SK-N-SH (cell line): ENCODE results near the gene PLB1. TPM values are rescaled to one million over a fixed set of nuclear protein-coding genes. Genes with fewer than 3 reads are reported as not detected.

Experiments
- CTCF ChIA-PET: fragments of 300-600, 350-600 bp; formaldehyde crosslinking; extraction: SDS; loops from one replicate; lab custom pipeline; 2021; lab: Yijun Ruan, JAX
- POLR2A ChIA-PET: fragments of 350-600 bp; sonication (Branson Sonifier 250); formaldehyde crosslinking; extraction: SDS; loops from one replicate; lab custom pipeline; 2020; ENCODE audit warnings: antibody characterized with exemption, inconsistent platforms; lab: Yijun Ruan, JAX
- DNase-seq: peaks from one replicate; pipeline ENCODE4 v3.0.0; 2012
- H2AFZ ChIP-seq: fragments of 200-600 bp; sonication (generic); 2 replicates; pipeline ENCODE4 v1.8.1; 2016; ENCODE audit warnings: antibody characterized with exemption, mild to moderate bottlenecking, low read depth
- H3F3A ChIP-seq: fragments of 200-600 bp; sonication (generic); replicated peaks from 2 replicates; pipeline ENCODE3; 2016; ENCODE audit warnings: antibody characterized with exemption, mild to moderate bottlenecking; ENCODE audit not compliant: insufficient read depth
- H3K27ac ChIP-seq, 2 experiments: fragments of 200-500 bp in 1 of 2; fragments of 200-600 bp in 1 of 2; sonication (Bioruptor generic) in 1 of 2; sonication (generic), shearing (Covaris generic) in 1 of 2; 2 replicates each; pipeline versions ENCODE4 v1.5.1 to v1.6.1; 2014 to 2016; ENCODE audit warnings: low read depth in 2 of 2, inconsistent platforms in 1 of 2, low read length in 1 of 2, mild to moderate bottlenecking in 1 of 2, mixed read lengths in 1 of 2
- H3K27me3 ChIP-seq: fragments of 200-600 bp; sonication (generic), shearing (Covaris generic); 2 replicates; pipeline ENCODE4 v1.6.1; 2016; ENCODE audit warnings: mixed run types; ENCODE audit not compliant: insufficient read depth
- H3K36me3 ChIP-seq, 2 experiments: fragments of 200-500 bp in 1 of 2; fragments of 200-600 bp in 1 of 2; sonication (Bioruptor generic) in 1 of 2; sonication (generic) in 1 of 2; replicated peaks in 1 of 2; 2 replicates each; pipeline versions ENCODE3 to v1.5.1; 2014 to 2016; ENCODE audit warnings: low read length in 1 of 2, mild to moderate bottlenecking in 1 of 2; ENCODE audit not compliant: insufficient read depth in 2 of 2, control insufficient read depth in 1 of 2
- H3K4me1 ChIP-seq, 2 experiments: fragments of 200-500 bp in 1 of 2; fragments of 200-600 bp in 1 of 2; sonication (Bioruptor generic) in 1 of 2; sonication (generic), shearing (Covaris generic) in 1 of 2; 2 replicates each; pipeline versions ENCODE4 v1.5.1 to v1.6.1; 2014 to 2016; ENCODE audit warnings: low read depth in 1 of 2, low read length in 1 of 2, mixed run types in 1 of 2; ENCODE audit not compliant: insufficient read depth in 2 of 2, control insufficient read depth in 1 of 2
- H3K4me2 ChIP-seq: fragments of 200-600 bp; sonication (generic), shearing (Covaris generic); 2 replicates; pipeline ENCODE4 v1.6.1; 2017; ENCODE audit warnings: mixed run types
- H3K4me3 ChIP-seq, 2 experiments: fragments of 200-500 bp in 1 of 2; fragments of 200-600 bp in 1 of 2; sonication (Bioruptor generic) in 1 of 2; sonication (generic), shearing (Covaris generic) in 1 of 2; 2 replicates each; pipeline versions ENCODE4 v1.5.1 to v1.8.1; 2014 to 2016; ENCODE audit warnings: low read depth in 2 of 2, inconsistent platforms in 1 of 2, low read length in 1 of 2, mild to moderate bottlenecking in 1 of 2, mixed read lengths in 1 of 2, moderate library complexity in 1 of 2
- H3K79me2 ChIP-seq: fragments of 200-600 bp; sonication (generic); 2 replicates; pipeline ENCODE4 v1.8.1; 2017; ENCODE audit warnings: mild to moderate bottlenecking; ENCODE audit not compliant: insufficient read depth
- H3K9ac ChIP-seq: fragments of 200-600 bp; sonication (generic); 2 replicates; pipeline ENCODE4 v1.6.1; 2017; ENCODE audit warnings: mixed run types
- H3K9me2 ChIP-seq: fragments of 200-600 bp; sonication (generic); 2 replicates; pipeline ENCODE4 v1.6.1; 2017; ENCODE audit warnings: mixed run types
- H3K9me3 ChIP-seq: fragments of 200-600 bp; sonication (generic); 2 replicates; pipeline ENCODE4 v1.6.1; 2017; ENCODE audit warnings: mixed run types, mild to moderate bottlenecking, moderate library complexity
- H4K20me1 ChIP-seq: fragments of 200-600 bp; sonication (generic); 2 replicates; pipeline ENCODE4 v1.6.1; 2017; ENCODE audit warnings: mild to moderate bottlenecking, mixed run types; ENCODE audit not compliant: insufficient read depth
- CHD2 ChIP-seq: fragments of 150-350 bp; IDR thresholded peaks from 2 replicates; pipeline ENCODE4 v1.6.1; 2018; ENCODE audit warnings: low read length; ENCODE audit not compliant: partially characterized antibody
- EP300 ChIP-seq, 2 experiments: IDR thresholded peaks; 2 replicates each; pipeline versions ENCODE4 v1.4.0 to v1.6.1; 2012; ENCODE audit warnings: borderline replicate concordance in 1 of 2, low read depth in 1 of 2, low read length in 1 of 2
- FOXM1 ChIP-seq: IDR thresholded peaks from 2 replicates; pipeline ENCODE4 v1.4.0; 2012; ENCODE audit warnings: low read depth, mild to moderate bottlenecking
- JUND ChIP-seq: IDR thresholded peaks from 2 replicates; pipeline ENCODE4 v1.4.0; 2012
- MXI1 ChIP-seq: IDR thresholded peaks from 2 replicates; pipeline ENCODE4 v1.6.1; 2012; ENCODE audit warnings: mild to moderate bottlenecking, low read depth, low read length, improper control_type of control experiment
- RAD21 ChIP-seq: IDR thresholded peaks from 2 replicates; pipeline ENCODE4 v1.6.1; 2012; ENCODE audit warnings: mild to moderate bottlenecking, low read length
- RCOR1 ChIP-seq: fragments of 150-350 bp; IDR thresholded peaks from 2 replicates; pipeline ENCODE4 v1.6.1; 2017; ENCODE audit warnings: antibody characterized with exemption, low read length
- RFX5 ChIP-seq: IDR thresholded peaks from 2 replicates; pipeline ENCODE4 v1.6.1; 2012; ENCODE audit warnings: mild to moderate bottlenecking, improper control_type of control experiment, low read length
- RXRA ChIP-seq: IDR thresholded peaks from 2 replicates; pipeline ENCODE4 v1.4.0; 2012; ENCODE audit warnings: low read depth, mild to moderate bottlenecking, borderline replicate concordance
- TEAD4 ChIP-seq: IDR thresholded peaks from 2 replicates; pipeline ENCODE4 v1.4.0; 2012; ENCODE audit warnings: mild to moderate bottlenecking, borderline replicate concordance; ENCODE audit not compliant: insufficient read depth
- WGBS: methylation state at CpG from one replicate; pipeline ENCODE4 v1.1.6; 2017; ENCODE audit warnings: low lambda C conversion rate; 5-methylcytosine and 5-hydroxymethylcytosine counted together
- polyA plus RNA-seq, 3 experiments: library from polyadenylated mRNA; depleted of rRNA; stranded (reverse); fragments of >200 nt; gene quantifications; 2 replicates each; pipeline ENCODE4 v1.2.3, GENCODE V29; 2012
- TF ChIP-seq, protein P1 (sequence below): fragments of 150-350 bp; IDR thresholded peaks from 2 replicates; pipeline ENCODE4 v1.6.1; 2017; ENCODE audit warnings: antibody characterized with exemption, low read length, low read depth, borderline replicate concordance
- TF ChIP-seq, protein P2 (sequence below): fragments of 200-600 bp; sonication (generic); IDR thresholded peaks from 2 replicates; pipeline ENCODE4 v1.6.1; 2017; ENCODE audit warnings: antibody characterized with exemption, mild to moderate bottlenecking, moderate library complexity
- TF ChIP-seq, protein P3 (sequence below): IDR thresholded peaks from 2 replicates; pipeline ENCODE4 v1.4.0; 2012; ENCODE audit warnings: low read depth, borderline replicate concordance
- TF ChIP-seq, protein P4 (sequence below): IDR thresholded peaks from 2 replicates; pipeline ENCODE4 v1.4.0; 2012; ENCODE audit warnings: low read depth

The PLB1 gene
- polyA plus RNA-seq, 1 of the 3 experiments (the other 2 are of a cell fraction): 0.10 TPM

DNA sequence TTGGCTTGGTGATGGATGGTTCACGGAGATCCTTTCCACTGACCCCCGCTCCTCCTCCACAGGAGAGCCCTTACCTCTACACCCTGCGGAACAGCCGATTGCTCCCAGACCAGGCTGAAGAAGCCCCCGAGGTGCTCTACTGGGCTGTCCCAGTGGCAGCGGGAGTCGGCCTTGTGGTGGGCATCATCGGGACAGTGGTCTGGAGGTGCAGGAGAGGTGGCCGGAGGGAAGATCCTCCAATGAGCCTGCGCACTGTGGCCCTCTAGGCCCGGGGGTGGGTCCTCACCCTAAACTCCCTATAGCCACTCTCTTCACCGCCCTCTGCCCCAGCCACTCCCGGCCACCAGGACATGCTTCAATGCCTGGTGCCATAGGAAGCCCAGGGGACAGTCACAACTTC lies 146.9 kb downstream of the PLB1 start:
- peaks cover 4 to 5% of the 10 kb centered on the region in 2 experiments; a peak in 2 of 4 replicates for H3K4me1 ChIP-seq
- TF ChIP-seq RCOR1 (no peak), CHD2 (no peak), RAD21 (no peak), TEAD4 (no peak), RXRA (no peak), RFX5 (no peak)
- TF ChIP-seq, protein P1, sequence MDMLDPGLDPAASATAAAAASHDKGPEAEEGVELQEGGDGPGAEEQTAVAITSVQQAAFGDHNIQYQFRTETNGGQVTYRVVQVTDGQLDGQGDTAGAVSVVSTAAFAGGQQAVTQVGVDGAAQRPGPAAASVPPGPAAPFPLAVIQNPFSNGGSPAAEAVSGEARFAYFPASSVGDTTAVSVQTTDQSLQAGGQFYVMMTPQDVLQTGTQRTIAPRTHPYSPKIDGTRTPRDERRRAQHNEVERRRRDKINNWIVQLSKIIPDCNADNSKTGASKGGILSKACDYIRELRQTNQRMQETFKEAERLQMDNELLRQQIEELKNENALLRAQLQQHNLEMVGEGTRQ: no peak
- TF ChIP-seq, protein P2, sequence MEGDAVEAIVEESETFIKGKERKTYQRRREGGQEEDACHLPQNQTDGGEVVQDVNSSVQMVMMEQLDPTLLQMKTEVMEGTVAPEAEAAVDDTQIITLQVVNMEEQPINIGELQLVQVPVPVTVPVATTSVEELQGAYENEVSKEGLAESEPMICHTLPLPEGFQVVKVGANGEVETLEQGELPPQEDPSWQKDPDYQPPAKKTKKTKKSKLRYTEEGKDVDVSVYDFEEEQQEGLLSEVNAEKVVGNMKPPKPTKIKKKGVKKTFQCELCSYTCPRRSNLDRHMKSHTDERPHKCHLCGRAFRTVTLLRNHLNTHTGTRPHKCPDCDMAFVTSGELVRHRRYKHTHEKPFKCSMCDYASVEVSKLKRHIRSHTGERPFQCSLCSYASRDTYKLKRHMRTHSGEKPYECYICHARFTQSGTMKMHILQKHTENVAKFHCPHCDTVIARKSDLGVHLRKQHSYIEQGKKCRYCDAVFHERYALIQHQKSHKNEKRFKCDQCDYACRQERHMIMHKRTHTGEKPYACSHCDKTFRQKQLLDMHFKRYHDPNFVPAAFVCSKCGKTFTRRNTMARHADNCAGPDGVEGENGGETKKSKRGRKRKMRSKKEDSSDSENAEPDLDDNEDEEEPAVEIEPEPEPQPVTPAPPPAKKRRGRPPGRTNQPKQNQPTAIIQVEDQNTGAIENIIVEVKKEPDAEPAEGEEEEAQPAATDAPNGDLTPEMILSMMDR: no peak
- TF ChIP-seq, protein P3, sequence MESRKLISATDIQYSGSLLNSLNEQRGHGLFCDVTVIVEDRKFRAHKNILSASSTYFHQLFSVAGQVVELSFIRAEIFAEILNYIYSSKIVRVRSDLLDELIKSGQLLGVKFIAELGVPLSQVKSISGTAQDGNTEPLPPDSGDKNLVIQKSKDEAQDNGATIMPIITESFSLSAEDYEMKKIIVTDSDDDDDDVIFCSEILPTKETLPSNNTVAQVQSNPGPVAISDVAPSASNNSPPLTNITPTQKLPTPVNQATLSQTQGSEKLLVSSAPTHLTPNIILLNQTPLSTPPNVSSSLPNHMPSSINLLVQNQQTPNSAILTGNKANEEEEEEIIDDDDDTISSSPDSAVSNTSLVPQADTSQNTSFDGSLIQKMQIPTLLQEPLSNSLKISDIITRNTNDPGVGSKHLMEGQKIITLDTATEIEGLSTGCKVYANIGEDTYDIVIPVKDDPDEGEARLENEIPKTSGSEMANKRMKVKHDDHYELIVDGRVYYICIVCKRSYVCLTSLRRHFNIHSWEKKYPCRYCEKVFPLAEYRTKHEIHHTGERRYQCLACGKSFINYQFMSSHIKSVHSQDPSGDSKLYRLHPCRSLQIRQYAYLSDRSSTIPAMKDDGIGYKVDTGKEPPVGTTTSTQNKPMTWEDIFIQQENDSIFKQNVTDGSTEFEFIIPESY: no peak
- TF ChIP-seq, protein P4, sequence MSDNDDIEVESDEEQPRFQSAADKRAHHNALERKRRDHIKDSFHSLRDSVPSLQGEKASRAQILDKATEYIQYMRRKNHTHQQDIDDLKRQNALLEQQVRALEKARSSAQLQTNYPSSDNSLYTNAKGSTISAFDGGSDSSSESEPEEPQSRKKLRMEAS: no peak
- no peak overlapping the region for H2AFZ ChIP-seq
- no peaks in the 10 kb centered on the region for H3K79me2 ChIP-seq
- H3K36me3 ChIP-seq: no peaks in the 10 kb centered on the region
- DNase-seq: no peak
- peaks cover 3% of the 10 kb centered on the region for H3F3A ChIP-seq
- POLR2A ChIA-PET: interaction anchor here (0.5 kb wide), 1 partner anchor 252 kb away, joined by 4 read pairs; the partner anchor contains the start of gene WDR43
- H3K9me3 ChIP-seq: no peaks in the 10 kb centered on the region
- no peak overlapping the region for H3K4me2 ChIP-seq
- no peak overlapping the region for H3K4me3 ChIP-seq
- CTCF ChIA-PET: interaction anchor here (1.0 kb wide), 1 partner anchor 21 kb away, joined by 3 read pairs; no protein-coding TSS in a partner anchor
- H3K9me2 ChIP-seq: no peaks in the 10 kb centered on the region
- no peak overlapping the region for H3K27ac ChIP-seq
- H3K9ac ChIP-seq: no peak overlapping the region
- no peaks in the 10 kb centered on the region for H4K20me1 ChIP-seq
- 96% methylated on average over 13 of the region's 13 CpGs for WGBS
- no peaks in the 10 kb centered on the region for H3K27me3 ChIP-seq

DNA sequence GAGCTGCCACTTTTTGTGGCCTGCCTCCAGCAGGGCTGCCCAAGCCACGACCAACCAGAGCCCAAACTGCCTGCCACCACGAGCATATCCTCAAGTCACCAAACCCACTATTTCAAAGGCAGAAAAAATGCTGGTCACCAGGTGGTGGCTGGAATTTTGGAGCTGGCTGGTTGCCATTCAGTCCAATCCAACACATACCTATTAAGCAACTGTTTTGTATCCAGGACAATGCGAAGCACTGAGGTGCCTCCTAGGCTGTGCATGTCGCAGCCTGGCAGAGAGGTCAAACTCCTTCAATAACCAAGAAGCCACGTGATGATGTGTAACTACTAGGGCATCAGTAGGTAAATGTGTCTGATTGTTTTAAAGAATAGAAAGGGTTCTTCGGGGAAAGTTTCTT lies 147.5 kb downstream of the PLB1 start:
- 85% methylated on average over 6 of the region's 6 CpGs for WGBS
- Histone ChIP-seq H3K9me2 (no peaks in the 10 kb centered on the region), H3K4me3 (no peak overlapping the region), H4K20me1 (no peaks in the 10 kb centered on the region), H2AFZ (no peak overlapping the region), H3K27ac (peak overlapping the region in 1 of 2 experiments; percentile 42; a peak in 2 of 4 replicates), H3K79me2 (no peaks in the 10 kb centered on the region), H3K4me1 (peaks cover 4 to 5% of the 10 kb centered on the region in 2 experiments; a peak in 2 of 4 replicates), H3K4me2 (no peak overlapping the region), H3K36me3 (no peaks in the 10 kb centered on the region), H3K9ac (no peak overlapping the region)
- POLR2A ChIA-PET: no interaction called here
- no peak for DNase-seq
- TF ChIP-seq, protein P2: no peak
- no peak for TF ChIP-seq MXI1
- TF ChIP-seq, protein P3: no peak
- no peak for TF ChIP-seq EP300 (IDR thresholded peaks at IDR 0.05; ENCODE audit: borderline replicate concordance in 1 of 2, low read depth in 1 of 2, low read length in 1 of 2)
- no peak for TF ChIP-seq FOXM1
- TF ChIP-seq JUND: no peak
- TF ChIP-seq, all 33 proteins: peak for 0
- Histone ChIP-seq H3K9me3 (no peaks in the 10 kb centered on the region), H3F3A (peaks cover 3% of the 10 kb centered on the region), H3K27me3 (no peaks in the 10 kb centered on the region)
- CTCF ChIA-PET: no interaction called here
